Activated CD8-positive, alpha-beta memory T cell treated with anti-CD3 and anti-CD28 coated beads for 48 hours (primary cell): ENCODE results near the gene PSMB7.

Source experiments
- DNase-seq, 3 experiments: peaks; one replicate each; pipeline ENCODE4 v3.0.0-alpha.2; 2020; ENCODE audit warnings: low read depth in 2 of 3, low spot score in 2 of 3

Gene PSMB7

DNA sequence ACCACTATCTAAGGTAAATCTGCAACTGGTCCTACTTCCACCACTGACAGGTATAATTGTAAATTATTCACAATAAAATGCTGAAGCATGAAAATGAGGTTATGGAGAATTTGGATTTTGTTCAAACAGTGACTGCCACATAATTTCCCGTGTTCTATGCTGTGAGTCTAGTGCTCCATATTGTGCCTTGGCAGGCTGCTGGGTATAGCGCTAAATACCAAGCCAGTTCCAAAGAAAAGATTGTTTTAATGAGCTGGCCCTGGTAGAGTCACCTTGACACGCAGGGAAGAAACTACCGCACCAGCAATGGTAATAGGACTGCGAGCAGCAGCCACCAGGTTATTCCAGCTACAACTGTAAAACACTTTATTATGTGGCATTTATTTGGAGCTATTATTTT, 30.4 kb downstream of the PSMB7 start:
- DNase-seq: no peak

DNA sequence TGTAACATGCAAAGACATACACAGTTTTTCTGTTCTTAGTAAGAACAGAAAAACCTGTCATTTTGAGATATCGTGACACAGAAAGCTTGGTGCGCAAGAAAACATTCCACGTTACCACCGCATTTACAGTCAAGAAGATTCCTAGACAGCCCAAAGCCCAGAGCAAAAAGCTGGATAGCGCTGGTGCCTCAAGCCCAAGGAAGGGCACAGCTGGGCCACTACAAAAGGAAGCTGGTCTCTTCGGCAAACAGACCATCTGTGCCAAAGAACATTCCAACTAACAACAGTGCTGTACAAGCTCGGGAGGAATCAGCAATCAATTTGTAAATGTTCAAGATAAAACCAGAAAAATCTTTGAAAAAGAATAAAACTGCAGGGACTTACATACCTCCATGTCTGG, 31.0 kb downstream of the PSMB7 start:
- DNase-seq: no peak

DNA sequence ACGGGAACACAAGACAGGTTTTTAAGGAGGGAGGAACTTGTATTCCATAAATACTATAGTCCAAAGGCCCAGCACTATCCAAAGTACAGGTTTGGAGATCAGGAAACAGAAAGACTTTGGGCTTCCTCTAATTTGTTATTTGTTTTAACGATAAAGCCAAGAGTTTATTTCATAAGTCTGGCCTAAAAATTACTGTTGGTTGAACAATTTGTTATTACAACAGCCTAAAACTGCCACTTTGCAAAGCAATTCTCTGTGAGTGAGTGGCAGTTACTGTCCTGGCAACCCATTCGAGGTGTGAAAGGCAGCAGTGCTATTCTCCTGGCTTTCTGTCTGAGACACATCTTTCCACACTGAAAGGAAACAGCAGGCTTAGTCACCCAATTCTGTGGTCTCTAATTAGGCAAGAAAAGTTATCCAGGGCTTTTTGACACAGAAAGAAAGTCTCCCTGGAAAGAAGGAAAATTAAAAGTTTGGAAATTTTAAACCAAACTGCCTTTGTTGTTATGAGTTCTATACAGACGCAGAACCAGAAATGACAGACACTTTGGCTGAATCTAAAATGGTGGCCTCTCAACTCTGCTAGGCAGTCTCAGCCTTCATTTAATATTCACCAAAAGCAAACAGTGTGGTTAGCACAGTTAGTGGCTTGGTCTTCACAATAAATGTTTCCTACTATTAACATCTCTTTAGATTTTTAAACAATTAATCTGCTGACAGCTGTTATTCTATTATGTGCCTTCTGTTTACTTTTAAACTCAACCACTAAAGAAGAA, 33.9 kb downstream of the PSMB7 start:
- no peak for DNase-seq

DNA sequence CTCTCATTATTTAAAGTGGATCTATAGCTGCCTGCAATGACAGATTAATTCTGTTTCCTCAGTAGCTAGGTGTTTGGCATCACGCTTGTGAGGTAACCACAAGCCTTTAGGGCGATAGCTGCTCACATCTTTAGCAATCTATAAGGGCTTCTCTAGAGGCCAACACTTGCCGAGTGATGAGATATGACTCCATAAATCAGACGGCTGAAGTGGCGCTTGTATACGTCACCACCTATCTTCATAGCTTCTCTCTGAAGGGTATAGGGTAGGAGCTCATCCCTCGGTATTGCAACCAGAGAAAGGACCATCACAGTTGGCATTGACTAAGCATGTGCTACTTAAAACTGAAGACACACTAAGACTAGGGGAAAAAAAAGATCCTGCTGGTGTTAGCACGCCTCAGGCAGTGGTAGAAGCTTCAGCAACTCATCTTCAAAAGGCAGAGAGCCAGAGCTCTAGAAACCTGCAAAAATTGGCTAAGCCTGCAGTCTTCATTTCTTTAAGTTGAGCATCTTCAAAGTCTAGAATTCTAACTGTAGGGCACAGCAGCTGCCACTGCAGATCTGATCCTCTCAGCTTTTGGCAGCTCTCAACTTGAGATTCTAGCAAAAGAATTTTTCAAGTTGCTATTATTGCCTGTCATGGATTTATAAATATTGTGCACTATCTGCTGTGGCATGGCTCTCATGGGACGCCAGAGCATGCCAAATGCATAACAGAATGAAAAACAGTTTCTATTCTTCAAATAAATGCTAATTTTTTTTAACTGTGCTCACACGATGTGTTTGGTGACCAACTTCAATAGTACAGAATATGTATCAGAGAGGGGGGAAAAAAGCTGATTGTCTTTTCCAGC, 37.5 kb downstream of the PSMB7 start:
- no peak for DNase-seq

DNA sequence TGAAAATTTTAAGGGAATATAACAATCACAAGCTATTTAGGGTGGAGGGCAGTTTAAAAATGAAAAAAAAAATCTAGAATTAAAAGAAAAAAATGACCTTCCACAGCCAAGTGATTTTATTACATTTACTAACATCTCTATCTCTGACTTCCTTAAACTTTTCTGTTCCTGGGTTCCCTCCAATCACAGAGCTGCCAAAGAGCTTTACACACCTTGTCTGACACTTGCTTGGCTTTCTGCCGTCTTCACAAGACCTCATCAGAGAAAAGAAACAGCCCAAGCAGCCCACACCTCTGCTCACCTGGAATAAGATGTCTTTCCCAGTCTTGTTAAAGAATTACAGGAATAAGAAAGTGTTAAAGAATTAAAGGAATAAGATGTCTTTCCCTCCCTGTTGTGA, 38.9 kb downstream of the PSMB7 start:
- no peak for DNase-seq

DNA sequence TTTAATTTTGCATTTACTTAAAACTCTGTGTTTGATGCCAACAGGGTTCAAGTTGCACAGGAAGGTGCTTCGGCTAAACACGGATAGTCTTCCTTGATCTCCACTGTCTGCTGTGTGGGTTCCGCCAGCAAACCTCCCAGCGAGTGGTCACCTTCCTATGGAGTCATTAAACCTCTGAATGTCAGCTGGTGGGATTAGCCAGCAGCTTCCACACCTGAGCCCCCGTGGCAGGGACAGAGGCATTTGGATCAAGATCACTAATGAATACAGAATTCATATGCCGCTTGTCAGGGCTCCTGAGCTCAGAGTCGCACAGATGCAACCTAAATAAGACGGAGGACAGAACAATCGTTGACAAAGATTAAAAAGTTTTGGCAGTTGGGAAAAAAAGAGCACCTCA, 39.5 kb downstream of the PSMB7 start:
- DNase-seq: no peak

DNA sequence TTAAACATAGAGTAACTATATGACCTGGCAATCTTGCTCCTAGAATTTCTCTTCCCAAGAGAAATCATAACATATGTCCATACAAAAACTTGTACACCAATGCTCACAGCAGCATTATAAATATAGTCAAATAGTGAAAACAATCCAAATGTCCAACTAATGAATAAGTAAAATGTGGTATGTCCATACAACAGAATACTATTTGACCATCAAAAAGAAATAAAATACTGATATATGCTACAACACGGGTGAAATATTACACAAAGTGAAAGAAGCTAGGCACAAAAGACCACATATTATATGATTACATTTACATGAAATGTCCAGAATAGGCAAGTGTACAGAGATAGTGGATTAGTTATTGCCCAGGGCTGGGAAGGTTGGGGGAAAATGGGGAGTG, 41.4 kb downstream of the PSMB7 start:
- DNase-seq: no peak

DNA sequence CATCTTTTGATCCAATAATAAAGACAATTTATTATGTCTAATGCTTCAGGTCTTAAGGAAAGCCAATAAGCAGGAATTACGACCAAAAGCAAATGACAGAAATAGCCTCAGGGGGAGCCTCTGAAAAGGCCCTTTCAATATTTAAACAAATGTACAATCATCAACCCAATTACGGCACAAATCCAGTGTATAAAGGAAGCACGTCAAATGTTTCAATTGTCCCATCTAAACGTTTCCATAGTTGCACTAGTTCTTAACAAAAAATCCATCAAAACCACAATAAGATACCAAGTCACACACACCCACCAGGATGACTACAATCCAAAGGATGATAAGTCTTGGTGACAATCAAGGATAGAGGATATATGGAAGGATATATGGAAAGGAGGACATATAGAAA, 41.9 kb downstream of the PSMB7 start:
- no peak for DNase-seq

DNA sequence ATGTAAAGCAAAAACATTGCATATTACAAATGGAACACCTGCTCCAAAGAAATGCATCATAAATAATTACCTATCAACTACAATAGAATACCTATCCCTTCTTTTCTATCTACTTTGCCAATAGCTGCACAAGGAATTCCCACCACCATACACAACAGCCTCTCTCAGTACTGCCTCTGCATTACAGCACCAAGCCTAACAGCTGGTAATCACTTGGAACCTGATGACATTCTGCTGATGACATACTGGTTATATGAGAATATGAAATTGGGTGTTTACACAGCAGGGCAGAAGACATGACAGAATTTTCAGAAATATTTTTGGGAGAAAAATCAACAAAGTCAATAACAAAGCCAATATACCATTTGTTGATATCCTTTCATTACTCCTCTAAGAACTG, 43.2 kb downstream of the PSMB7 start:
- no peak for DNase-seq

DNA sequence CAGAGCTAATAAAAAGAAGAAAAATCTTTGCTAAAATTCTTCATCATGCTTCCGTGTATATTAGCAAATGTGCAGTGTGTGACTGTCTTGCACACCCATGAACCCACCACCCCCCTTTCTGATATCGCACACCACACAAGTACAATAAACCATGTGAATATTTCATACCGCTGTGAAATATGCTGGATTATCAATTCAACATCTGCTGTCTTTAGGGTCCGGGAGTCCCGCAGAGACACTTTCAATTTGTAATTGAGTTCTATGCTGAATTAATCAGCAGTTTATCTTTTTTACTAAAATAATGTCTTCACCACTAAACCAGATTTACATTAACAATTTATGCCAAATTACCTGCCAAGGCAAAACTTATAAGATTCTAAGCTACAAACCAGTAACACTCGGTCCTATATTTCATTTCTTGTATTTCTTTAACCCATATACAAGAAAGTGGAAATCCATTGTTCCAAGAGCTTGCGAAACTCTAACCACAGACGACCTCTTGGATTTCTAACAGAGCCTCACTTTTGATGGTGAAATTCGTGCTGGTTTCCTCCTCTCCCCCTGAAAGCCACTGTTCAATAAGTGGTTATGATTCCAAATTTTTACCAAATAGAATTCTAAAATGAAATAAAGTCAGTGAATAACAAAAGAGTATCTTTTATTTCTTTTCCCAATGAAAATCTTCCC, 44.2 kb downstream of the PSMB7 start:
- DNase-seq: no peak

DNA sequence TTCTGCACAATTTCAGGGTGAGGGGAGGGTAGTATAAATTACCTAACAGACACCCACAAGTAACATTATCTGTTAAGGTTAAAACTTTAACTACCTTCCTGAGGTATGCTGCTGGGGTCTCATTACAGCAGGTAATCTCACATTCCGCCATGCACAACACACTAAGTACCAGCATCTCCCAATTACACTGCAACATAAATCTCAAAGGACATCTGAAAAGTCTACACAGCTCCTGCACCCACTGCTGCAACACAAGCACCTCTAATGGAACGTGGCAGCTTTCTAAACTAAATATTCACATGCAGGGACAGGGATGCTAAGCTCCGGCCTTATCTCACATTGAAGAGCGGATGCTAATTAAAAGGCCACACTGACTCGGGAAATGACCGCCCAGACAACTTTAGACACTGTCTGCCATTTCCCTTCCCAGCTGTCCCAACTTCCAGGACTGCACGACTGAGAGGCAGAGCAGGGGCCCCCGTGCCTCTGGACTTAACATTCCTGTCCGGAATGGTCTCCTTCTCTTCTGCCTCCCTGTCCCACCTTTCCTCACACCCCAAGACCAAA, 45.9 kb downstream of the PSMB7 start:
- DNase-seq: no peak

DNA sequence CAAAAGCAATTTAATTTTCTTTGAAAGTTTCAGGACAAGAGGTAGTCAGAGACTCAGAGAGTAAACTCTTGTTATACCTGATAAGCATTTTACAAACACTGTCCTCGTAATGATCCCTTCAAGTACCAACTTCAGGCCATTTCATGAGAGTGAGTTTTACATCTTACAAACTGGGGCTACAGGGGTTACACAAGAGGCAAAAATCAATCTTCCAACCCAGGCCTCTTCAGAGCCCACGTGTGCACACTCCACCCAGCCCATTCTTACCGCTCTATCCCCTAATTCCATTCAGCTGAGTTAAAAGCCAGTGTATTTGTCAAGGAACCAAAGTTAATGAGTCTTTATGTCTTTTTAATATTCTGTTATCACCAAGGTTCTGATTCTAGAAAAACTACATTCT, 46.5 kb downstream of the PSMB7 start:
- DNase-seq: no peak

DNA sequence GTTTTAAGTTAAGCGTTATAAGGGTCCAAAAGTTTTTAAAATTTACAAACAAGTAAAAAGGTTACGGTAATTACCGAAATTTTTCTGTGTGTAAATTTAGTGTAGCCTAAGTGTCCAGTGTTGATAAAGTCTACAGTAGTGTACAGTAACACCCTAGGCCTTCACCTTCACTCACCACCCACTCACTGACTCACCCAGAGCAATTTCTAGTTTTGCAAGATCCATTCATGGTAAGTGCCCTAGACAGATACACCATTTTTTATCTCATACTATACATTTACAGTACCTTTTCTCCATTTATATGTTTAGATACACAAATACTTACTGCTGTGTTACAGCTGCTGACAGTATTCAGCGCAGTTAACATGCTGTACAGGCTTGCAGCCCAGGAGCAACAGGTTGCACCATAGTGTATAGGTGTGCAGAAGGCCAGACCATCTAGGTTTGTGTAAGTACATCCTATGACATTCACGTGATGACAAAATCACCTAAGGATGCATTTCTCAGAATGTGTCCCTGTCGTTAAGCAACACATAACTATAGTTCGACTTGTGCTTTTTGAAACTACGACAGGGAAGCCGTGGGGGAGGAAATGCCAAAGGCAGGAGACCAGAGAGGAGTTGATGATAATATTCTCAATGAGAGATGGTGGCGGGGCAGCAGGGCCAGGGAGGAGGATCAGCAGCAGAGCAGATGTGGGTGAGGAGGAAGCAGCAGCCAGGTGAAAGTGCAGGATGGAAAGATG, 48.6 kb downstream of the PSMB7 start:
- DNase-seq: no peak

DNA sequence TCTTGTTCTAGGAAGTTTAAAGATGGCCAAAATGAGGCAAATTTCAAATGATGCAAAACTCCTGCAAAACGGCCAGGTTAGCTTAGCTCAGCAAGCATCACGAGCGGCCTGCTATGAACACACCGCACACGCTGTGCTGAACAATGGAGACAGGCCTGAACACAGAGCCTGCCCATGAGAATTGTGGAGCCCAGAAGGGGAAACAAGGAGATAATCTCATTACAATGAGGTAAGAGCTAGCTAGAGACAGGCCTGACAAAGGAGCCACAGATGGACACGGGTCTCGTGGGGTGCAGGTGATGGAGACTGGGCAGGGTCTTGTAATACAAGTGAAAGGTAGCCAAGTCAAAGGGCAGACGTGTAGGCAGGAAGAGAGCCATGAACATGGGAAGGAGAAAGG, 50.2 kb downstream of the PSMB7 start:
- no peak for DNase-seq

DNA sequence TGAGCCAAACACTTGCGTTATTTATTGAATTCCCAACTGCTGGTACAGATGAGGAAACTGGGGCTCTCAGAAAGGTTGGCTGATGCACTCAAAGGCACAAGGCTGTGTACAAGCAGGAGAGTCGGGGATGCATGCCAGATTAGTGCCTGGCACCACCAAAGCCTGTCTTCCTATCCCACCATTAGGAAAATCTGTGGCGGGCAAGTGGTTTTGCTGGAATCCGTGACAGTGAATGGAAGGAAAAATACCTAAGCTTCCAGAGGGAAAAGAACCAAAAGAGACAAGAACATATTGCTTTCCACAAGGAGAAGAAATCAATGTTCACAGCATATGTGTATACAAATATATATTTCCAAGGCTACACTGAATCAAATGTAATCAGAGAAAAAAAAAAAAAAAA, 51.1 kb downstream of the PSMB7 start:
- no peak for DNase-seq

DNA sequence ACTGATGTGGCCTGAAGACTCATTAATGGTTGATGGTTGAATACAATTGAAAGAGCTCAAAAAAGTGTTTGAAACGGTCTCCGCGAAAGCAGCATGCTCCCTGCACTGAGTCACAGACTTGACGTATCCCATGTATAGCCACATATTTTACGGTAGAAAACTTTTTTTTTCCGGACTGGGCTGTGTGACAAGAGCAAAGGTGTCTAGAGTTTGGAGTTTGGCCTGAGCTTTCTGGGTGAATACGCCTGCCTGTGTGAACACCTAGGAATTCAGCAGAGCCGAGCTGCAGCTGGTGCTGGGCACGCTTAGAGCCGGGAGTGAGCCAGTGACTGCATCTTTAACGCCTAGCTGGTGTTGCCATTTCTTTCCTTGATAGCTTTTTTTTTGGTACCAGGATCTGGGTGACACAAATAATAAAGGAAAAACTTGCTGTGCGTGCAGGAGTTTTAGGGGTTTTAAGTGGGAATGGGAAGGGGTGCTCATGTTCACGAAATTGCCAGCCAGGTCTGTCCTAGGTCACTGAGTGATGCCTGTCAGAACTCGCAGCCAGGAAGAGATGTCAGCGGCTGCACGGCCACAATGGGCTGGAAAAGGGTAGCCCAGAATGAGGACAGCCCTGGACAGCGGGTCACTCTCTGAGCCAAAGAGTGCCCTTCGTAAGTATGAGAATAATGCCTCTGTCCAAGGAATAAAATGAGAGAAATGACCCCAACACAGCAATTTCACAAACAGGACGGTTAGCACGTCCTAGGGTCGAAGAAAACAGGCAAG, 51.7 kb downstream of the PSMB7 start:
- no peak for DNase-seq

DNA sequence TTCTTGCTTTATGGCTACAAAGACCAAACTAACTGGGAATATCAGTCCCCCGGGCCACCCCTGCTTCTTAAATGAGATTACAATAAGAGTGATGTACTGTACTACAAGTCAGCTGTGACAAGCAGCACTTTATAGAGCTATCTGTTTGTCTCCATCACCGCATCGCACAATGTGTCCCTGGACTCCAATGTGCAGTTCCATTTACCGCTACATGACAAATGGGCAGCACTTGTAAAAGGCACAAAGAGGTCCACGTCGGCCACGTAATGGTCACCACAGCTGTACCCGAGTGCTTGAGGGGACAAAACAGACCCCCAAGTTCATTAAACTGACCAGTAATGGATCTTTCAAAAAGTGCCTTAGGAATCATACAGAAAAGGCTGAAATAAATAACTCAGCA, 54.1 kb downstream of the PSMB7 start:
- DNase-seq: no peak

DNA sequence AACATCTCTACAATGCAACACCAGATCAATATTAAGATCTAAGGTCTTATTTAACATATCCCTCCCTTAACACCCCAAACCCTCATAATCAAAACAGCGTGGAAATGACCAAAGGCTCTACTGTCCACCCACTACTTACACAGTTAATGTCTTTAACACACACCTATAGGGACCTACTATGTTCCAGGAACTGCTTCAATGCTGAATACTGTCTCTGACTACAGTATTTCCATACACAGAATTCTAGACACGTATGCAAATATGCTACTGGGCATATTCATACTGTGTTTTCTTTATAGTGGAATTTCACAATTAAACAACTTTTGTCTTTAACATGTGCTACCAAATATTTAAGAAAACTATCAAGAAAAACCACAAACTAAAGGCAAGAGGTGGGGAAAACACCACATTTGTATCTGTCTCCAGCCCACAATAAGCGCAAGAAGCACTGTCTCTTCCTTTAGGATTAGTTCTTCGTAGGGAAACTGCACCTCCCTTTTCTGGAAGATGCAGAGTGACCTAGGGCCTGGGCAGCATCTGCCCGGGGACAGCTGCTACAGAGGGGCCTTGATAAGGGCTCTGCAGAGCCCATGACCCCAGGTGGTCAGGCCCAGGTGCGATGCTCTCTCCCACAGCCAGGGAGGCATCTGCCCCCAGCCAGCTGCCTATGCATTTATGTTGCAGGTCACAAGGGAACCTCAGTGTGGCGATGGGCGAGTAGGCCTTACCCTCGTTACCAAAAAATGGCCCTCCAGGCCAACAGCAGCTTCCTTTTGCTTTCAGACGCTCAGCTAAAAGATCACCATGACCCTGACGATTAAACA, 55.2 kb downstream of the PSMB7 start:
- DNase-seq: no peak

DNA sequence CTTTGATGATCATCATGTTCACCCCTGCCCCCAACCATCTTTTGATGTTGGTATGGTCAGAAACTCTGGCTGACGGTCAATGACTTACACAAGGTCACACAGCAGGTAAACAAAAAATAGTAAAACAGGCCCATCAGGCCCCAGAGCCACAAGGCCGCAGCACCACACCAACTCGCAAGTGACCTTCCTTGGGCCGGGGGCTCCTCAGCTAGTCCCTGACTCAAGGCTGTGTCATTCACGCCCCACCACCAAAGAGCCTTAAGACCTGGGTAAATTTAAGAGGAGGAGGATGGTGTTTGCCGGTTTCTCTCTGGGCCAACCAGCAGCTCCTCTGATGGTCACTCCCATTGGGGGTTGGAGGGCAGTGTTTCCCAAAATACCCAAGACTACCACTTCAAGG, 55.8 kb downstream of the PSMB7 start:
- no peak for DNase-seq
